Type B pancreatic cell (in vitro differentiated cells): ENCODE data around the gene MARS1. TPM values are rescaled to one million over a fixed set of nuclear protein-coding genes. Genes with fewer than 3 reads are reported as not detected.

Source experiments
- DNase-seq: peaks from one replicate; pipeline ENCODE4 v3.0.0; 2021; ENCODE audit warnings: mixed read lengths; ENCODE audit not compliant: unreplicated experiment; ENCODE audit errors: extremely low spot score
- H3K27ac Mint-ChIP-seq: 2 replicates; pipeline ENCODE4 v1.8.0; 2021; ENCODE audit warnings: mild to moderate bottlenecking, mixed read lengths
- H3K27me3 Mint-ChIP-seq: 2 replicates; pipeline ENCODE4 v1.8.0; 2021; ENCODE audit warnings: mixed read lengths
- H3K36me3 Mint-ChIP-seq: 2 replicates; pipeline ENCODE4 v1.8.0; 2021; ENCODE audit warnings: mixed read lengths
- H3K4me1 Mint-ChIP-seq: one replicate; pipeline ENCODE4 v1.8.0; 2021; ENCODE audit warnings: mixed read lengths; ENCODE audit not compliant: unreplicated experiment
- H3K4me3 Mint-ChIP-seq: 2 replicates; pipeline ENCODE4 v1.8.0; 2021; ENCODE audit warnings: mild to moderate bottlenecking, mixed read lengths
- H3K9me3 Mint-ChIP-seq: 2 replicates; pipeline ENCODE4 v1.8.0; 2021; ENCODE audit warnings: mixed read lengths
- CTCF ChIP-seq: fragments of 200-600 bp; sonication (generic); conservative IDR thresholded peaks from 2 replicates; pipeline ENCODE4 v1.5.0; 2021; ENCODE audit warnings: antibody characterized with exemption, mild to moderate bottlenecking
- total RNA-seq: library from RNA; stranded (reverse); gene quantifications from 2 replicates; pipeline ENCODE4 v1.2.1, GENCODE V29; 2021; ENCODE audit warnings: low replicate concordance

MARS1 gene
- total RNA-seq, 1 donor from 2014 or later = 200 TPM

- peaks cover 21% of the 10 kb centered on the region for H3K36me3 Mint-ChIP-seq
- peak overlapping the region; percentile 99 for H3K4me3 Mint-ChIP-seq
- no peaks in the 10 kb centered on the region for H3K27me3 Mint-ChIP-seq
- peaks cover 26% of the 10 kb centered on the region for H3K4me1 Mint-ChIP-seq
- DNase-seq = no peak
- peak overlapping the region; percentile 99 for H3K27ac Mint-ChIP-seq
- no peaks in the 10 kb centered on the region for H3K9me3 Mint-ChIP-seq
- TF ChIP-seq CTCF = no peak
These were observed 30.5 kb downstream of the MARS1 start for GRCh38 chr12:57518176-57518919.

- Mint-ChIP-seq H3K27me3 (no peaks in the 10 kb centered on the region), H3K9me3 (no peaks in the 10 kb centered on the region), H3K4me3 (peak overlapping the region; percentile 99), H3K4me1 (peaks cover 32% of the 10 kb centered on the region), H3K27ac (peak overlapping the region; percentile 99), H3K36me3 (peaks cover 21% of the 10 kb centered on the region)
- DNase-seq = no peak
- no peak for TF ChIP-seq CTCF
These were observed 31.3 kb downstream of the MARS1 start for GRCh38 chr12:57518920-57519795.

GRCh38 chr12:57519796-57520052 is 31.9 kb downstream of the MARS1 start:
- H3K27me3 Mint-ChIP-seq = no peaks in the 10 kb centered on the region
- peaks cover 24% of the 10 kb centered on the region for H3K36me3 Mint-ChIP-seq
- H3K9me3 Mint-ChIP-seq = no peaks in the 10 kb centered on the region
- peak overlapping the region; percentile 99 for H3K4me3 Mint-ChIP-seq
- peak overlapping the region; percentile 99 for H3K27ac Mint-ChIP-seq
- TF ChIP-seq CTCF = no peak
- no peak for DNase-seq
- peaks cover 37% of the 10 kb centered on the region for H3K4me1 Mint-ChIP-seq

GRCh38 chr12:57520053-57520818 is 32.4 kb downstream of the MARS1 start, which contains the start of gene DDIT3:
Gene DDIT3, minus strand, starts transcription at chr12:57520514. Its CDS starts 3,108 bp downstream, at chr12:57517406.
- Mint-ChIP-seq H3K27me3 (no peaks in the 10 kb centered on the region), H3K4me3 (peak within 1 kb of the TSS; percentile 99), H3K27ac (peak within 1 kb of the TSS; percentile 99), H3K4me1 (peaks cover 41% of the 10 kb centered on the region), H3K9me3 (no peaks in the 10 kb centered on the region), H3K36me3 (peaks cover 24% of the 10 kb centered on the region)
- no peak for TF ChIP-seq CTCF
- peak; percentile 100 for DNase-seq

- H3K9me3 Mint-ChIP-seq = no peaks in the 10 kb centered on the region
- H3K4me1 Mint-ChIP-seq = peaks cover 44% of the 10 kb centered on the region
- no peak for DNase-seq
- no peak for TF ChIP-seq CTCF
- H3K27me3 Mint-ChIP-seq = no peaks in the 10 kb centered on the region
- peak overlapping the region; percentile 99 for H3K4me3 Mint-ChIP-seq
- H3K27ac Mint-ChIP-seq = peak overlapping the region; percentile 99
- peaks cover 13% of the 10 kb centered on the region for H3K36me3 Mint-ChIP-seq
These were observed 33.7 kb downstream of the MARS1 start for GRCh38 chr12:57521525-57522010.
